ENCODE data around the gene DLGAP1.

GRCh38 chr18:4146797-4147196, 308.3 kb downstream of the DLGAP1 start:
- TF ChIP-seq CTCF (IDR thresholded peaks at IDR 0.05; ENCODE audit: low read depth, low read length) (no peak), EZH2phosphoT487 (IDR thresholded peaks at IDR 0.05; ENCODE audit: low read depth) (no peak)
